ENCODE data around the gene EEF1AKMT3. TPM values are rescaled to one million over a fixed set of nuclear protein-coding genes. Genes with fewer than 3 reads are reported as not detected.

Gene EEF1AKMT3
- total and polyA plus RNA-seq, 8 donors, result 3.3 to 61.4 (median 9.2) TPM

GRCh38 chr12:57745485-57745881 lies 26.9 kb upstream of the EEF1AKMT3 start:
- H3K4me1 ChIP-seq, result peaks cover 10 to 31% (median 20%) of the 10 kb centered on the region in 4 donors
- H3K27ac ChIP-seq, result peak overlapping the region; percentile 94 to 97 (median 95)
- peaks cover 25 to 44% (median 42%) of the 10 kb centered on the region in 4 donors for H3K36me3 ChIP-seq
- no peak for TF ChIP-seq POLR2A (IDR thresholded peaks at IDR 0.05)
- TF ChIP-seq POLR2AphosphoS5 (IDR thresholded peaks at IDR 0.05), result no peak
- TF ChIP-seq, protein P1, sequence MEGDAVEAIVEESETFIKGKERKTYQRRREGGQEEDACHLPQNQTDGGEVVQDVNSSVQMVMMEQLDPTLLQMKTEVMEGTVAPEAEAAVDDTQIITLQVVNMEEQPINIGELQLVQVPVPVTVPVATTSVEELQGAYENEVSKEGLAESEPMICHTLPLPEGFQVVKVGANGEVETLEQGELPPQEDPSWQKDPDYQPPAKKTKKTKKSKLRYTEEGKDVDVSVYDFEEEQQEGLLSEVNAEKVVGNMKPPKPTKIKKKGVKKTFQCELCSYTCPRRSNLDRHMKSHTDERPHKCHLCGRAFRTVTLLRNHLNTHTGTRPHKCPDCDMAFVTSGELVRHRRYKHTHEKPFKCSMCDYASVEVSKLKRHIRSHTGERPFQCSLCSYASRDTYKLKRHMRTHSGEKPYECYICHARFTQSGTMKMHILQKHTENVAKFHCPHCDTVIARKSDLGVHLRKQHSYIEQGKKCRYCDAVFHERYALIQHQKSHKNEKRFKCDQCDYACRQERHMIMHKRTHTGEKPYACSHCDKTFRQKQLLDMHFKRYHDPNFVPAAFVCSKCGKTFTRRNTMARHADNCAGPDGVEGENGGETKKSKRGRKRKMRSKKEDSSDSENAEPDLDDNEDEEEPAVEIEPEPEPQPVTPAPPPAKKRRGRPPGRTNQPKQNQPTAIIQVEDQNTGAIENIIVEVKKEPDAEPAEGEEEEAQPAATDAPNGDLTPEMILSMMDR (IDR thresholded peaks at IDR 0.05), result no peak
- no peak for TF ChIP-seq EP300 (IDR thresholded peaks at IDR 0.05)
- peaks cover 0 to 30% (median under 1%) of the 10 kb centered on the region in 3 donors for H3K27me3 ChIP-seq
- WGBS, 5 donors, result 41 to 54% (median 43%) methylated on average over 8 of the region's 8 CpGs
- intact Hi-C loops (cut with DNase I; ENCODE audit: low total_unique reads), result no loop called here
- DNase-seq, result no peak
- H3K4me3 ChIP-seq, result peak overlapping the region; percentile 63 to 86 (median 73)
- H3K9me3 ChIP-seq, result no peaks in the 10 kb centered on the region

- 86 to 91% (median 90%) methylated on average over 3 of the region's 3 CpGs for WGBS, 5 donors
- Histone ChIP-seq H3K9me3 (no peaks in the 10 kb centered on the region), H3K27ac (peak overlapping the region in 4 of 5 donors; percentile 95 to 97 (median 96)), H3K4me3 (peak overlapping the region in 2 of 4 donors; percentile 63 to 70), H3K27me3 (peaks cover 0 to 25% (median 0%) of the 10 kb centered on the region in 3 donors), H3K36me3 (peaks cover 25 to 49% (median 46%) of the 10 kb centered on the region in 4 donors), H3K4me1 (peaks cover 15 to 31% (median 24%) of the 10 kb centered on the region in 4 donors)
- intact Hi-C loops (cut with DNase I; ENCODE audit: low total_unique reads), result no loop called here
- TF ChIP-seq, protein P1 (IDR thresholded peaks at IDR 0.05), result no peak
- TF ChIP-seq POLR2A (IDR thresholded peaks at IDR 0.05), result no peak
- no peak for TF ChIP-seq EP300 (IDR thresholded peaks at IDR 0.05)
- no peak for TF ChIP-seq POLR2AphosphoS5 (IDR thresholded peaks at IDR 0.05)
- DNase-seq, result no peak
Measured at GRCh38 chr12:57746025-57746424, 26.4 kb upstream of the EEF1AKMT3 start.

DNA sequence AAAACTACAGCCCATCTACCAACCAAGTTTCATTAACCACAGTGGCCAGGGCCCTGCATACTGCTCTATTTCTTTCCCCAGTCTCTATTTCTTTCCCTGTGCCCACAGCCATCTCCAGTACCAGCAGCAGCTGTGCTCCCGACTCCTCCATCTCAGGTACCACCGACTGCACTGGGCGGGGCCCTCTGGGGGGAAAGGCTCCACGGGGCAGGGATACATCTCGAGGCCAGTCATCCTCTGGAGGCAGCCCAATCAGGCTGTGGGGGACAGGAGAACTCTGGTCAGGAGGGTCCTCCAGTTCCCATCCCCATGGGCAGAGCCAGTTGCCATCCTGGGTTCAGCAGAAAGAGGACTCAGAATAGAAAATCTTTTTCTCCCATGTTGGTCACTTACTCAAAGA lies 23.4 kb upstream of the EEF1AKMT3 start:
- TF ChIP-seq POLR2A (IDR thresholded peaks at IDR 0.05), result no peak
- TF ChIP-seq EP300 (IDR thresholded peaks at IDR 0.05), result no peak
- TF ChIP-seq, protein P1 (IDR thresholded peaks at IDR 0.05), result no peak
- no peak for TF ChIP-seq POLR2AphosphoS5 (IDR thresholded peaks at IDR 0.05)
- WGBS, 5 donors, result 91 to 96% (median 93%) methylated on average over 5 of the region's 5 CpGs
- no peak for DNase-seq

DNA sequence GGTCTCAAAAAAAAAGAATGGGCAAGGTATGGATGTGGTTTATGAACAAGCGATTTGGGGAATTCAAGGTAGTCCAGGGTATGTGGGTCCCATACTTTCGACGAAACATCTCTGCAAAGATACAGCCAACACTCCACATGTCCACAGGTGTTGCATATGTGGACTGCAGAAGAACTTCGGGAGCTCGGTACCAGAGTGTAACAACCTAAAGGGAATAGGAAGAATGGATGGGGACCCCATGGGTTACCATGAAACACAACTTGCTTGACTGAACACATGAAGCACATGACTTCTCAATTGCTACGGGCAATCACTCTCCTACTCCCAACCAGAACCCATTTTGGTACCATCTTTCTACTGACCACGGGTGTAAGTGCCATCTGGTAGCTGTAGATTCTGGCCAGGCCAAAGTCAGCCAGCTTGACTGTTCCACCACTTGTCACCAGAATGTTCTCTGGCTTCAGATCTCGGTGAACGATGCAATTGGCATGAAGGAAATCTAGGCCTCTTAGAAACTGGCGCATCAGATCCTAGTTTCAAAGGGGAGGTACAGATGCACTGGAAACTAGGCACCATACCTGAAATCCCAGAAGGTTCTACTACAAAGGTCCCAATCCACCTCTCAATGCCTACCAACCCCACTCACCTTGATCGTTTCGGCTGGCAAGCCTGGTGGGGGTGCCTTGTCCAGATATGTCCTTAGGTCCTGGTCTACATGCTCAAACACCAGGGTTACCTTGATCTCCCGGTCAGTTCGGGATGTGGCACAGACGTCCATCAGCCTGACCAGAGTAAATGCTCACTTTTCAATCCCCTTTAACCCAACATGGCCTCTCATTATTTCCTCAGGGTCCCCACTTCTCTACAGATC lies 21.6 kb upstream of the EEF1AKMT3 start:
- peak overlapping the region in 4 of 5 donors; percentile 86 to 91 (median 90) for H3K27ac ChIP-seq
- H3K27me3 ChIP-seq, result no peaks in the 10 kb centered on the region
- DNase-seq, result no peak
- intact Hi-C loops (cut with DNase I; ENCODE audit: low total_unique reads), result no loop called here
- H3K4me3 ChIP-seq, result peak overlapping the region; percentile 61 to 81 (median 72)
- H3K9me3 ChIP-seq, result no peaks in the 10 kb centered on the region
- TF ChIP-seq POLR2A (IDR thresholded peaks at IDR 0.05) (no peak), EP300 (IDR thresholded peaks at IDR 0.05) (no peak), POLR2AphosphoS5 (IDR thresholded peaks at IDR 0.05) (no peak)
- TF ChIP-seq, protein P1 (IDR thresholded peaks at IDR 0.05), result no peak
- H3K4me1 ChIP-seq, result peaks cover 17 to 48% (median 40%) of the 10 kb centered on the region in 4 donors
- peaks cover 25 to 49% (median 46%) of the 10 kb centered on the region in 4 donors for H3K36me3 ChIP-seq
- 81 to 91% (median 88%) methylated on average over 15 of the region's 15 CpGs for WGBS, 5 donors

More for the DNA sequence above, 23.4 kb upstream of the EEF1AKMT3 start:
- no peak overlapping the region for H3K27ac ChIP-seq
- peaks cover 25 to 48% (median 40%) of the 10 kb centered on the region in 4 donors for H3K4me1 ChIP-seq
- H3K36me3 ChIP-seq, result peaks cover 25 to 49% (median 46%) of the 10 kb centered on the region in 4 donors
- no peaks in the 10 kb centered on the region for H3K9me3 ChIP-seq
- H3K27me3 ChIP-seq, result no peaks in the 10 kb centered on the region
- intact Hi-C loops (cut with DNase I; ENCODE audit: low total_unique reads), result no loop called here
- no peak overlapping the region for H3K4me3 ChIP-seq

Data from stomach (tissue), 9 donors.